ENCODE results near the gene CHST15.
"Not testable (repeated sequence)": the region's sequence is repeated elsewhere in the genome, so short reads cannot be mapped to it uniquely, and the experiment has no call there.

Gene CHST15

GRCh38 chr10:124123156-124123555, 29.8 kb upstream of the CHST15 start:
- DNase-seq: no peak

GRCh38 chr10:124122211-124122610, 28.8 kb upstream of the CHST15 start:
- DNase-seq: no peak

GRCh38 chr10:124120410-124121061, 27.1 kb upstream of the CHST15 start:
- no peak for DNase-seq

DNA sequence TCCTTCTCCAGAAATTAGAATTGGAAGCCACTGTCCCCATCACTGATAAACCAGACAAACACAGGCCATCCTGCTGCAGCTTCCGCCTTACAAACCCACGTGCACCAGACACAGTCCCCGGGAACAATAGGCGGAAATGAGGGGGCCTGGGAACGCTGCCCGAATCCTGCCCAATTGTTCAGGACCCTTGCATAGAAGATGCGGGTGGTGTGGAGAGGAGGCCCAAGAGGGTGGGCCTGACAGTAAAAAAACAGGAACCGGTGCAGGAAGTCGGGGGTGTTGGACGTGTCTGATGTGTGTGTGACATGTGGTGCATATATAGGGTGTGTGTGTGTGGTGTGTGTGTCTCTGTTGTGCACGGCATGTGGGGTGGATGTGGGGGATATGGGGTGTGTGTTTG, 26.5 kb upstream of the CHST15 start:
- DNase-seq: no peak

DNA sequence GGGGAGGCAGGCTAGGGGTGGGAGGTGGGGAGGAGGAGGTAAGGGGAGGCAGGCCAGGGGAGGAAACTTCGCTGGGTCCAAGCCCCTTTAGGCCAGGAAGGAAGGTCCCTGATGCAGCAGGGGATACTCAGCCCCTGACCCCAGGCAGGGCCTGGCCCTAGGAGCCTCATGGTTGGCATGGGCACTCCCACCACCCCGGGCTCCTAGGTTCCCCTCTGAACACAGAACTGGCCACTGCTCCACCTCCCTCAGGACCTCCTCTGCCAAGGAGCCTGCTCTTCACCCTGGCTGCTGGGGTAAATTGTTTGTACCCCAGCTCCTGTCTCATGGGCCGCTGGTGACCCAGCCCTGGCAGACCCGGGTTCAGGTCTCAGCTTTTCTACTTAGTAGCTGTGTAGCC, 25.8 kb upstream of the CHST15 start:
- no peak for DNase-seq

DNA sequence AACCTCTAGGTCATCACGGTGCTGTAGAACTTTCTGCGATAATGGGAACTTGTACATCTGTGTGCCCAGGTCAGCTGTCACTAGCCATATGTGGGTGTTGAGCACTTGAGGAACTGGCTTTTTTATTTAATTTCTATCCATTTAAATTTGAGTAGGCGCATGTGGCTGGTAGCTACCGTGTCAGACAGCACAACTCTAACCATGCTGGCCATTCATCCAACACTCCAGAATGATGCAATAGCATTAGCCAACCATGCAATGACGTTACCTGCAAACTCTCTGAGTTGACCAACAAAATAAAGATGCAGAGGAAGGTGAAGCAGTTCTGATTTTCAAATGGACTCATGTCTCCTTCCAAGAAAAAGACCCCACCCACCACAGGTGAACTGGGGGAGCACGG, 24.4 kb upstream of the CHST15 start:
- DNase-seq: no peak

GRCh38 chr10:124117511-124117785, 24.1 kb upstream of the CHST15 start:
- DNase-seq: no peak

- no peak for DNase-seq
Measured at GRCh38 chr10:124116771-124117510, 23.5 kb upstream of the CHST15 start.

GRCh38 chr10:124114696-124115095, 21.3 kb upstream of the CHST15 start:
- no peak for DNase-seq

DNA sequence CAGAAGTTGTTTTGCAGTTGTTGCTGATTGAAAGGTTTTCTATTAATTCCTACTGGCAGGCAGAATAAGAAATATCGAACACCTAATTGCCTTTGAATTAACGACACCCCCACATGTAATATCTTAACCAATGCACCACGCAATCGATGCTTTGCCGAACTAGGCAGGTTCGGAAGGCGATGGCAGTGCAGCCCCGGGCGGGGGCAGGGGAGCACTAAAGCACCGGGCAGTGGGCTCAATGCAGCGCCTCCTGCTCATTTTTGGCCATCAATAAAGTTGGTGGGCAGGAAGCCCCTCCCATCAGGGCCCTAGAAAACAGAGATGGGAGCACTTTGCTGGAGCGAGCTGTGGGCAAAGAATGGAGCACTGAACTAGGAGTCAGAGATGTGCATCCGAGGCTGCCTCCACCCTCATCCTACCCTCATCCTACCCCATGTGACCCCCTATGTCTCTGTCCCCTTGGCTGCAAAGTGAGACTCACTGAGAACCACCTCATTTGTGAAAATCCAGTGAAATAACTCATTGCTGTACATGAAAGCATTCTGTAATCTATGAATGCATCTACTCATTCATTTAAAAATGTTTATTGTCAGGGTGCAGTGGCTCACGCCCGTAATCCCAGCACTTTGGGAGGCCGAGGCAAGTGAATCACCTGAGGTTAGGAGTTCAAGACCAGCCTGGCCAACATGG, 19.6 kb upstream of the CHST15 start:
- DNase-seq: no peak

DNA sequence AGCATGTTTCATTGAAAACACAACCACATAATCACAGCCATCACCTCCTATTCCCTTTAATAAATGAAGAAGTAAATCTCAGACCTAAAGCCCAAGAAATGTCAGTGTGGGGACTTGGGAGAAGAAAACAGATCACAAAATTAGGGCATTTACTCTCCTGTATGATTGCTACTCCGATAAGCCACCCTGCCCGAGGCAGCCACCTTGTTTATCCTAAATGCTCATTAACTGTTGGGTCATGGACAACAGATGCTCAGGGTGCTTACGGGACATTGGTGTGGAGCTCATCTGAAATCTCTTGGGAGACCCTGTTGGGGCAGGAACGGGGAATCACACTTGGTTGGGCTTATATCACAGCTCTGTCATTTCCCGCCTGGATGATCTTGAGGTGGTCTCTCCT, 17.5 kb upstream of the CHST15 start:
- no peak for DNase-seq

DNA sequence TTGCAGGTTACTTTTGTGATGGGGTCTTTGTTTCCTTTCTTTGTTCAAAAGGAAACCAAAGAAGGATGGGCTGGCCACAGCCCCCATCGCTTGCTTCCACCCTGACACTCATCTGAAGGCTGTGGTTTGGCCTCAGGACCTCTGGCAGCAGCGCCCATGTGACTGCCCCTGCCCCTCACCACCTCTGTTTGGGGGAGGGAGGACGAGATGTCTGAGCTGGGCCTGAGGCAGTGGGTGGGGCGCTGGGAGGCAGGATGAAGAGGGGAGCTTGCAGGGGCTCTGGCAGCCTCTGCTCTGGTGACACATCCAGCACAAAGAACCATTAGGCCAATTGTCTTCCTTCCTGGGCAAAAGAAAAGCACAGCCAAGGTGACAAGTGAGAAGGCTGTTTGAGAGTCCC, 15.9 kb upstream of the CHST15 start:
- DNase-seq: no peak

DNA sequence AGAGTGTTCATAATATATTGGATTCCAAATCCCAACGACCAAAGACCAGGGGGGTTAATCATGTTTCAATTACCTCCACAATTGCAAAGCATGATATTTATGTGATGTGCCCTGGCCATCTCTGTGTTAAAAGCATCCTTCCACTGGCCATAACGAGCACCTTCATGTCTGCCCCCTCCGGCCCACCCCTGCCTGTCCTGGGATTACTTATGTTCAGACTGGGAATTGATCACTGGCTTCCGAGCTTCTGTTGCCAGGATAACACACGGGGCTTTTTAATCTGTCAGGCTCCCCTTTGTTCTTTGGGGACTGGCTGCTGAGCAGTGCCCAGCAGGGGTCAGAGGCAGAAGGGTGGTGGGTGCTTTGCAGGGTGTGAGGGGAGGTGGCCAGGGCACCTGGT, 13.7 kb upstream of the CHST15 start:
- no peak for DNase-seq

GRCh38 chr10:124106241-124106879, 13.0 kb upstream of the CHST15 start:
- DNase-seq: no peak

DNA sequence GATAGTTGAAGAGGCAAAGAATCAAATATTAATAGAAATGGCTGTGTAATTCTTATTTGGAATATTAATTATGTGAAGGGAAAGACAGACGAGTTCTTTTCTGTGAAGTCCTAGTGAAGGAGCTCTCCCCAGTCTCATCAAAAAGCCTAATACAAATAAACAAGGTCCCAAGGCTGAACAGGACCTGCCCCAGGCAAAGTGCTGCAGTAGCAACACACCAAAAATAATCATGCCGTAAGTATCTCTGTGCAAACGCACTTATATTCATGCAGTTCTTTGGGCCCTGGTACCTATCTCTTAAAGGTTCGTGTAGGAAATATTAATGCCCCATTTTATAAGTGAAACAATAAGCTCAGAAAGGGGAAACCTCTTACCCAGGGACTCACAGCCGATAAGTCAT, 12.2 kb upstream of the CHST15 start:
- no peak for DNase-seq

DNA sequence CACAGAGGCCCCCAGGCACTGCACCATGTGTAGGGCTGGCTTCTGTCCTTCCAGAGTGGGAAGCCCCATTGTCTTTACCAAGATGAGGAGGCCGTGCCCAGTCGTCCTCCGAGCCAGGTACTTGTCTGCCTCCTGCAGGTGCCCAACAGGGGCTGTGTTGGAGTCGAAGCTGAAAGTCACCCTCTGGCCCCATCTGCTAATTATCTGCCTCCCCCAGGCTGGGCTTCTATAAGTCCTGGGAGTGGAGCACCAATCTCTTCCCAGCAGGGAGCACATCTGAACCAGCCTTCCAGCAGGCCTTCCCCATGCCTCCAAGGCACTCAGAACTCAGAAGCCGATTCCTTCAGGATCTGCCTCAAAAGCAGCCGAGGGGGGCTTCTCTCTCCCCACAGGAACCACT, 11.6 kb upstream of the CHST15 start:
- no peak for DNase-seq

DNA sequence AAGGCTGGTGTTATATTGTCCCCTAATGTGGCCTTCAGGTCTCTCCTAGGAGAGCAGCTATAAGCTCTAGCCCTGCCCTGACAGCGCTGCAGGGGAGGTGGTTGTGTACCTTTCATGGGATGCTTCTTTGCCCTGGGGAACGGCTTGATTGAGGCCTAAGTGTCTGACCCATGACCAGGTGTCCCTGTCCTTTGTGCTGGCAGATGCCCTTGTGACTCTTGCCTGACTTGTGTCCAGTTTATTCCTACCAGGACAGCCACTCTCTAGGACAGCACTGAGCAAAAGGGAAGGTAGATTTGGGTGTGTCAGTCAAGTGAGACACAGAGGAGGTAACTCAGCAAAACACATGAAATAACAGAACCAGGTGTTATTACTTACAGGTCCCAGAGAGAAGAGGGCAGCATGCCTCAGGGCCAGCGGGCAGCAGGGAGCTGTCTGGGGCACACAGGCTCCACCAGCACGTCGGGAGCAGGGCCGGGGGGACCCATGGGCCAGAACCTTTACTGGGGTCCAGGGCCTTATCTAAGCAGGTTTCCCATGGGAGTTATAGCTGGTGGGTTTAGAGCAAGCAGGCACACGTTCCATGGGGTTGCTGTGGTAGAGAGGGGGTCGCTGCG, 10.7 kb upstream of the CHST15 start:
- no peak for DNase-seq

DNA sequence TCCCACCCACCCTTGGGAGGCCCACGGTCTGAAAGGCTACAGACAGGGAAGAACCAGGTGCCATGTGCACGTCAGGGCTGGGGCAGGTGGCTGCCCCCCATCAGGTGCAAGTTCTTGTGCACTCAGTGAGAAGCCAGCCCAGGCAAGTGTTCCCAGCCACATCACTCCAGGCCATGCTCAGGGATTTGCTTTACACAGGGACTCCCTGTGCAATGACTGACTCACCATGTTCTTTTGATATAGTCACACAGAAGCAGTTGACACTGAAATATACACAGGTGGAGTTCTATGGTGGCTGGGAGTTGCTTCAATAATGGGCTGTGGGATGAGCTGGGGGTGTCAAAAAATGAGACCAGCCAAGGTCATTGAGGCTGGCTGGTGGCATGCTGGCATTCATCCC, 8.0 kb upstream of the CHST15 start:
- no peak for DNase-seq

- DNase-seq: not testable (repeated sequence)
Measured at GRCh38 chr10:124100651-124101050, 7.3 kb upstream of the CHST15 start.

- no peak for DNase-seq
Measured at GRCh38 chr10:124100124-124100523, 6.7 kb upstream of the CHST15 start.

DNA sequence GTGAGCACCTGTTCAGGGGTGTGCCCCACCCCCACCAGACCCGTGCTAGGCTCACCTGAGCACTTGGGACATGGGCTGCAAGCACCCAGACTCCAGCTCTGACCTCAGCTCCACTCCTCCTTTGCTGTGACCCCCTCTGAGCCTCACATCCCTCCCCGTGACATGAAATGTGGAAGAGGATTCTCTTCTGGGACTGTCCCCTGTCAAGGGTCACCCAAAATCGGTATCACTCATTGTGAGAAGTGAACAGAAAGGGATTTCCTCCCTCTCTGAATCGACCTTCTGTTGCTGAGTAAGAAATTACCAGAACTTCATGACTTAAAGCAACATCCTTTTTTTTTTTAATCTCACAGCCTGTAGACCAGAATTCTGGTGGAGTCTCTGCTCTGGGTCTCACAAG, 6.2 kb upstream of the CHST15 start:
- DNase-seq: no peak

- DNase-seq: no peak
Measured at GRCh38 chr10:124098575-124098974, 5.2 kb upstream of the CHST15 start.

- no peak for DNase-seq
Measured at GRCh38 chr10:124097883-124098282, 4.5 kb upstream of the CHST15 start.

GRCh38 chr10:124096494-124096893, 3.1 kb upstream of the CHST15 start:
- DNase-seq: no peak
